HG02798 (cell line): Measurements from ENCODE around the gene ITCH.
"Not testable (repeated sequence)": the region's sequence is repeated elsewhere in the genome, so short reads cannot be mapped to it uniquely, and the experiment has no call there.

Experiments used
- ATAC-seq: cut with Tn5 transposase; IDR thresholded peaks from one replicate; pipeline ENCODE4 v1.9.1; 2021; ENCODE audit warnings: mild to moderate bottlenecking; ENCODE audit not compliant: unreplicated experiment, poor library complexity

ITCH gene

DNA sequence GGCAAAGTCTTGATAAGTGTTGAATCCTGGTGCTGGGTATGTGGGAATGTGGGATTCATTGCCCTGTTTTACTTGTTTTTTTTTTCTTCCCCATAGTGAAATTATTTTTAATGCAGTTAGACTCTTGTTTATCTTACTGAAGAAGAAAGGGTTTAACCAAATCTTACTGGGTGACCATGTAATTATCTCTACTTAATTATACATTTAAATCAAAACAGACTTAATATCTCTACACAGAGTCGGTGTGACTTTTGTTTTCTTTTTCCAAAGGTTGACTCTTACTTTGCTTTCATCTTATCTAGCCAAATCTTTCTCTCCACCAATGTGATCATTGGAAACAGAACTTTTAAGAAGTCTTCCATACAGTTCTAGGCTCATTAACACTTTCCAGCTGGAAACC is 85.4 kb downstream of the ITCH start:
- no peak for ATAC-seq

DNA sequence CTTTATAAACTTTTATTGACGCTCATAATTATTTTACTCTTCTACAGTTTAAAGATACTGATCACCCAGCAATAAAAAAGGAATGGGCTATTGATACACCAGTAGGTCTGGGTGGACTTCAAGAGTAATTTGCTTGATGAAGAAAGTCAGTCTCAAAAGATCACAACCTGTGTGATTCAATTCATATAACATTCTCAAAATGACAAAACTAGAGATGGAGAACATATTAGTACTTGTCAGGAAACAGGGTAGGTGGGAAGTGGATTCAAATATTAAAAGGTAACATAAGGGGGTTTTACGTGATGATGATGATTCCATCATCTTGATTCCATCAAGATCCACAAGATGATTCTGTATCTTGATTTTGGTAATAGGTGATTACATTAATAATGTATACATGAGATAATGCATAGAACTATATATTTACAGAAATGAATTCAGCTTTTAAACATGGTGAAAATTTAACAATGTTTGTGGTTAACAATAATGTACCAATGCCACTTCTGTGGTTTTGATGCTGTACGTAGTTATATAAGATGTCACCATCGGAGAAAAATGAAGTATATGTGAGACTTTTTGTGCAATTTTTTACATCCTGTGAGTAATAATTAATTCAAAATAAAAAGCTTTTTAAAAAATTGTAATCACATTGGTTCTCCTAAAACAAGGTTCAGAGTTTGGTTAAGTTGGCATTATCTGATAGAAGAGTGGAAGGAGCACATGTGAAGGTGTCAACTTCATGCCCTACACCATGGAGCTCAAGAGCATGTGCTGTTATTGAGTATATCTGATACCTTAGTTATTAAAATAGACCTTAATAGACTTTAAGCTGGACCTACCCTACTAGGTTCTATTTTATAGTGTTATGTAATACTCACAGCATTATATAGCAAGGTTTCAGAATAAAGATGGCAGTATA is 86.9 kb downstream of the ITCH start:
- ATAC-seq: no peak

DNA sequence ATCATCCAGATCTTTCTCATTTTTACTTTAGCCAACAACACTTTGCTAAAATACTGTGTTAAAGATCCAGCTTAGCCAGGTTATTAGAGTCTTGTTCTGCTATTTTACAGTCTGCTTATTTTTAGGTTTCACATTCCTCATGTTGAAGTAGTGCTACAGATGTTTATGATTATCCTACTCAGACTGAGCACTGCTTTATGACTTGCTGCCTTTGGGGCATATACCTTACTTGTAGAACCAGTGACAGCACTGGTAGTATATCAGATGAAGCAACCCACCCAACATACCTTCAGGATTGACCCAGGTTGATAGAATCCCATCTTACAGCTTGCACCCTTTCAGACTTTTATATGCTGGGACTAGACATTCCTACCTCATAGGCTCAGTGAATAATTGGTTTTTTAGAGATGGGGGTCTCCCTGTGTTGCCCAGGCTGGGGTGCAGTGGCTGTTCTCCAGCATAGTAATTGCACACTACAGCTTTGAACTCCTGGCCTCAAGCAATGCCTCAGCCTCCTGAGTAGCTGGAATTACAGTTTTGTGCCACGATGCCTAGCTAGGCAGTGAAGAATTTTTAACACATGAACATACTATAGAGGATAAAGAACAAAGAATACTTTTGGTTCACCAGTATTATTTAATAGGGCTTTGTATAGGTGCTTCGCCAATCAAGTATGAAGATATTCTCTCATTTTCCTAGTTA is 89.4 kb downstream of the ITCH start:
- ATAC-seq: no peak

DNA sequence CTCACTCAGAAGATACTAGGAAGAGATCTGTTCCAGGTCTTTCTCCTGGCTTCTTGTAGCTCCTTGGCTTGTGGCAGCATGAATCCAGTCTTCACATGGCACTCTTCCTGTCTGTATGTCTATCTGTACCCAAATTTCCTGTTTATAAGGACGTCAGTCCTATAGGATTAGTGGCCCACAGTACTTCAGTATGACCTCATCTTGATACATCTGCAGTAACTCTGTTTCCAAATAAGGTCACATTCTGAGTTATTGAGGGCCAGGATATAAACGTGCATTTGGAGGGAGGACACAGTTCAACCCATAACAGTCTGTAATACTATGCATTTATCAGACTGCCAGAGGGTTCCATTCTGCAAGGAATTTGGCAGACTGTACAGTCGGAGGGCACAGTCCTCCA is 95.6 kb downstream of the ITCH start:
- no peak for ATAC-seq

DNA sequence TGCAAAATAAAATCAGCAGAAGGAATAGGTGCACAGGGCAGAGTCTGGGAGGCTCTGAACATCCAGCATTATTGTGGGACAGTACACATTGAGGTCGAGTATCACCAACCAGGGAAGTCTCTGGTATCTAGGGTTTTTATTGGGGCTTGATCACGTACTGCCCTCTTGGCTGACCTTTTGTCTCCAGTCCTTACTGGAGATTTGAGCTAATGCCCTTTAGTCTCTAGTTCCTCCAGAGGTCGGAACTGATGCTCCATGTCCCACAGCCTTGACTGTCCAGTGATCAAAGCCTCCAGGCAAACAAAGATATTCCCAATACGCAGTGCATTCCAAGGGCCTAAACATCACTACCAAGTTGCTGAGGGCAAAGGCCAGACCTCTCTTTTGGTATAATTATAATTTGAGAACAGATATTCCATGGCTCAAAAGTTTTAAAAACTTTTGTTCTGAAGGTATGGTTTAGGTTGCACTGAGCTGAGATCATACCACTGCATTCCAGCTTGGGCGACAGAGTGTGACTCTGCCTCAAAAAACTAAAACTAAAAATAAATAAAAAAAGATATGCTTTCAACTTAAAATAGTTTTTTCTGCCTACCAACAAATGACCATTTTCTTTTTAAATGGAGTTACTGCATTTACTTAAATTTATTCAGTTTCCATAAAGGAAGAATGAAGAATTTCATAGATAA is 96.3 kb downstream of the ITCH start:
- no peak for ATAC-seq

DNA sequence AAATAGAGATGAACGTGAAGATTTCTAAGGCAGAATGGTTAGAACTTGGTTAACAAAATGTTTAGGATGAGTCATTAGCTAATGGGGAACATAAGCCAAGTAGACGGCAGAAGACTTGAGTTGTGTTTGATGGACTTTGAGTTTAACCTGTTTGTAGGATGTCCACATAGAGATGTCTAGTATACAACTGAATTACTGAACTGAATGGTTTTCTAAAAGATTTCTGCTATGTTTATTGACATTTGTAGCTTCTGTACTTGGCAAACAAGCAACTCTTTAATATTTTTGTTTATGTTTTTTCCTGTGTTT is 98.7 kb downstream of the ITCH start:
- ATAC-seq: no peak

DNA sequence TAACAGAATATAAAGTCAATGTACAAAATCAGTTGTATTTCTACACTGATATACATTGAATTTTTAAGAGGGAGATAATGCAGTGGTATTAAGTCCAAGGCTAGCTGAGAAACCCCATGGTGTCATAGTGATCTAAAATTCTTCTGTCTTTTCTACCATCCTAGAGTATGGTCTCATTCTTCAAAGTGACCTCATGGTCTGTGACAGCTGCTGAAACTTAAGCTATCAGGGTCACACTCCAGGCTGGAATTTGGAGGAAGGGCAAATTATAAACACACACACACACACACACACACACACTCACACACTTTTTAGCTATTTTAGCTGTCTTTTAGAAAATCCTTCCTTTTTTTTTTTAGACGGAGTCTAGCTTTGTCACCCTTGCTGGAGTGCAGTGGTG is 105.9 kb downstream of the ITCH start:
- no peak for ATAC-seq

DNA sequence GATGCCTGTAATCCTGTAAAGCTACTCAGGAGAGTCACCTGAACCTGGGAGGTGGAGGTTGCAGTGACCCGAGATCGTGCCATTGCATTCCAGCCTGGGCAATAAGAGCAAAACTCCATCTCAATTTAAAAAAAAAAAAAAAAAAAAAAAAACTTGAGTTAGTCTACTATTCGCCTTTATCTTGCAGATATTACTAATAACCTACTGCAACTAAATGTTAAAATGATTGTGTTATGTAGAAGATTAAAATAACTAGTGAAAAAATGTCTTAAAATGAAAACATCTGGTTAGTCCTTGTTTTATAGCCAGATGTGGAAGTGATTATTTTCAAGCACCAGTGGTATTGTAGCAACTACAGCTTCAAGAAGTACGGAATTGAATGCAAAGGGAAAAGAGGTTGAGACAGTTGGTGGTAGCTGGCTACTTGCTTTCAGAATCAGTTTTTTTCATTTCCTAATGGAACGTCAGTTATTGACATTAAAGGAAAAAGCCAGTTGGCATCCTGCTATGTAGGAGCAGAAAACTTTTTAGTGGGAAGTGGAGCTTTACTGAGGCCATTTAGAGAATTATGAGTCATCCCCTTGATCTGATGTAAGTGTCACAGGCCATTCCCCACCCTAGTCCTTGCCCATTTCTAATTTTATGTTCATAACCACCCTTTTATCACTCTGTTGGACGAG is 109.3 kb downstream of the ITCH start:
- ATAC-seq: no peak

DNA sequence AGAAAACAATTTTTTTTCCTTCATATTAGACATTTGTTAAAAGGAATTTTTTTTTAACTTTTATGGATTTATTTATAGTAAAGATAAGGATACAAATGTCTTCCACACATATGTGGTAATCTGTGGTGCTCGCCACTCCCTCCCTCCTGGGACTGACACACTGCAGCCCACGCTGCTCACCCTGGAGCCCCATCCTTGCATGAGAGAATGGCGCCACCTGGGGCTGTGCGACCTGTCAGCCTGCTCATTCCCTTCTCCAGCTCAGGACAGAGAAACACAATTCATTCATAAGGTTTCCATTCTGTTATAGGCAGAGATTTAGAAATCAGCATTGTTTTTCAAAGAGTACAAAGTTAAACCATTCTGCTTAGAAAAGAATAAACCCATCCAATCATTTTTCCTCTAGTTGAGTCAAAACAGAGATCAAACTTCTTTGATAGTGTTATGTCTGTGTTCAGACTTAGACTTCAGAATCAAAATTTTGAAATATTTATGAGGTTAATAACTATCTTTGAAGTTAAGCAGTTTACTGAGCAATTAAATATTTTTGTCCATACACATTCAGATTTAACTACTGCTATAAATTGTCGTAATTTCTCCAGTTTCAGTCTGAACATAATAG is 110.3 kb downstream of the ITCH start:
- ATAC-seq: no peak

DNA sequence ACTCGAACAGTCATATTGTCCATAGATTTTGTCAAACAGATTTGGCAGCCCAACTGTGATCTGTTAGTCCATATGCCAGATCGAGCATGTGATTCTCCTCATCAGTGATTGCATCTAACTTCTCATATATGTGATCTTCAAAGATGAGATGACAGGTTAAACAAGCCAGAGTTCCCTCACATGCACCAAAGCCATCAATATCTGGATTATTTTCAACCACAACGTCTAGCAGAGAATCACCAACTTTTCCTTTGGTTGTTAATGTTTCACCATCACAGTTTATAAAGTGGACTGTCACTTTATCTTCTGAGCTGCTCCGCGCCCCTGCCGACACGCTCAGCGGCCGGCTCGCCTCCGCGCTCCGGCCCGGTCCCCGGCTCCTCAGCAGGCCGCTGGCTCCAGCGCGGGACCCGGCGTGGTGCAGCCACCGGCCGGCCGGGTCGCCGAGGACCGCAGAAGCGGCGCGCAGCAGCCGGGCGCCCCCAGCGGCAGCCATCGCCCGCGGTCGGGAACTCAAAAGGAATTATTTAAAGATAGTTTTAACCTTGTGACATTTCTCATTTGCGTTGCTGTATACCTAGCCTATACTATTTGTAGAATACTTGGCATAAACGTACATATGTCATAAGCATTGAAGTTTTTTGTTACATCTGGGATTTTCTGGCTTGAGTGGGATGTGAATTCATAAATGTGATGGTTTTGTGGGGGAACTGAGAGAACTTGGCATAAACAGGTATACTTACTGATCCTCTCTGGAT is 113.1 kb downstream of the ITCH start:
- peak; percentile 53 for ATAC-seq

DNA sequence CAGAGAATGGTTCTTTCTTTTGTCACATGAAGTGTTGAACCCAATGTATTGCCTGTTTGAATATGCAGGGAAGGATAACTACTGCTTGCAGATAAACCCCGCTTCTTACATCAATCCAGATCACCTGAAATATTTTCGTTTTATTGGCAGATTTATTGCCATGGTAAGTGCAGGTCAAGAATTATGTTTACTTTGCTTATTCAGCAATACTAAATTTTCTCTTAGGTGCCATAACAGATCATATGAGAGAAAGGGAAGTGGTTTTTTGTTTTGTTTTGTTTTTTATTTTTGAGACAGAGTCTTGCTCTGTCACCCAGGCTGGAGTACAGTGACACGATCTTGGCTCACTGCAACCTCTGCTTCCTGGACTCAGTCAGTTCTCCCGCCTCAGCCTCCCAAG is 116.6 kb downstream of the ITCH start:
- ATAC-seq: no peak

DNA sequence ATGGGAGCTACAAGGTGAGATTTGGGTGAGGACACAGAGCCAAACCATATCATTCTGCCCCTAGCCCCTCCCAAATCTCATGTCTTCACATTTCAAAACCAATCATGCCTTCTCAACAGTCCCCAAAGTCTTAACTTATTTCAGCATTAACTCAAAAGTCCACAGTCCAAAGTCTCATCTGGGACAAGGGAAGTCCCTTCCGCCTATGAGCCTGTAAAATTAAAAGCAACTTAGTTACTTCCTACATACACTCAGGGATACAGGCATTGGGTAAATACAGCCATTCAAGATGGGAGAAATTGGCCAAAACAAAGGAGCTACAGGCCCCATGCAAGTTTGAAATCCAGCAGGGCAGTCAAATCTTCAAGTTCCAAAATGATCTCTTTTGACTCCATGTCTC is 119.1 kb downstream of the ITCH start:
- ATAC-seq: not testable (repeated sequence)

DNA sequence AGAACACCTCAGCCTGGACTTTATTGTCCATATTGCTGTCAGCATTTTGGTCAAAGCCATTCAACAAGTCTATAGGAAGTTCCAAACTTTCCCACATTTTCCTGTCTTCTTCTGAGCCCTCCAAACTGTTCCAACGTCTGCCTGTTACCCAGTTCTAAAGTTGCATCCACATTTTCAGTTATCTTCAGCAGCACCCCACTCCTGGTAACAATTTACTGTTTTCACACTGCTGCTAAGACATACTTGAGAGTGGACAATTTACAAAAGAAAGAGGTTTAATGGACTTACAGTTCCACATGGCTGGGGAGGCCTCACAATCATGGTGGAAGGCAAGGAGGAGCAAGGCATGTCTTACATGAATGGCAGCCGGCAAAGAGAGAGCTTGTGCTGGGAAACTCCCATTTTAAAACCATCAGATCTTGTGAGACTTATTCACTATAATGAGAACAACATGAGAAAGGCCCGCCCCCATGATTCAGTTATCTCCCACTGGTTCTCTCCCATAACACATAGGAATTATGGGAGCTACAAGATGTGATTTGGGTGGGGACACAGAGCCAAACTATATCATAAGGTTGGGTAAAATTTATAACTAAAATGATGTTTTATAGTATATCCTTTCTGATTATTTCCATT is 120.6 kb downstream of the ITCH start:
- ATAC-seq: not testable (repeated sequence)

DNA sequence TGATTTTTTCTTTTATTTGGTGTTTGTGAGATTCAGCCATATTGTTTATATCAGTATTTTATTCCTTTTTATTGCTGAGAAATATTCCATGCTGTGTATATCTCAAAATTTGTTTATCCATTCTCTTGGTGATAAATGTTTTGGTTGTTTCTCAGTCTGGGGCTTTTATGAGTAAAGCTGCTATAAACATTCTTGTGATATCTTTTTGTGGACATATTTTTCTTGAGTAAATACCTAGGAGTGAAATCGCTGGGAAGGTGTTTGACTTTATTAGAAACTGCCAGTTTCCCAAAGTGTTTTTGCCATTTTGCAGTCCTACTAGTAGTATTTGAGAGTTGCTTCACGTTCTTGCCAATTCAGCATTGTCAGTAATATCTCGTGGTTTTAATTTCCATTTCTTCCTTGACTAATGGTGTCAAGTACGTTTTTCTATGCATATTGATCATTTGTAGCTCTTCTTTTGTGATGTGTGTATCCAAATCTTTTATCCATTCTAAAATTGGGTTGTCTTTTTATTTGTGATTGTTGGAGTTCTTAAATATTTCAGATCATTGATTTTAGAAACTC is 122.1 kb downstream of the ITCH start:
- no peak for ATAC-seq

DNA sequence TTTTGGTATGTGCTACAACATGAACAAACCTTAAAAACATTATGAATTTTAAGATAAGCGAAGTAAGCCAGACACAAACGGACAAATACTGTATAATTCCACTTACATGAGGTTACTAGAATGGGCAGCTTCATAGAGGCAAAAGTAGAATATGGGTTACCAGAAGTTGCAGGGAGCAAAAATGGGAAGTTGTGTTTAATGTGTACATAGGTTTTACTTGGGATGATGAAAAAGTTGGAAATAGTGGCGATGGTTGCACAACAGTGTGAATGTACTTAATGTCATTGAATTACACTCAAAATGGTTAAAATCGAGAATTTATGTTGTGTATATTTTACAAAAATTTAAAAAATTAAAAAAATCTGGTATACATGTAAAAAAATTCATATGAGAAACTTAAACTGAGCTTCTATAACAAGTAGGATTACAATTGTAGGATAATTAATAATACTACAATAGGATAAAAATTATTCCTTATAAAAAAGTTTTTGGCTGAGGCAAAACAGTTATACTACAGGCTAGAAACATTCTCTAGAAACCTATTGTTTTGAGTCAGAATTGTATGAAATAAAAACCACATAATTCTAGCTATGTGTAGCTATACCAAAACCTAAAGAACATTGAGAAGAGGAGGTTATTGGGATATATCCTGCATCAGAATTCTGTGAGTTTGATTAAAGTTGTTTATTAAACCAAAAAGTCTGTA is 128.3 kb downstream of the ITCH start:
- ATAC-seq: no peak

DNA sequence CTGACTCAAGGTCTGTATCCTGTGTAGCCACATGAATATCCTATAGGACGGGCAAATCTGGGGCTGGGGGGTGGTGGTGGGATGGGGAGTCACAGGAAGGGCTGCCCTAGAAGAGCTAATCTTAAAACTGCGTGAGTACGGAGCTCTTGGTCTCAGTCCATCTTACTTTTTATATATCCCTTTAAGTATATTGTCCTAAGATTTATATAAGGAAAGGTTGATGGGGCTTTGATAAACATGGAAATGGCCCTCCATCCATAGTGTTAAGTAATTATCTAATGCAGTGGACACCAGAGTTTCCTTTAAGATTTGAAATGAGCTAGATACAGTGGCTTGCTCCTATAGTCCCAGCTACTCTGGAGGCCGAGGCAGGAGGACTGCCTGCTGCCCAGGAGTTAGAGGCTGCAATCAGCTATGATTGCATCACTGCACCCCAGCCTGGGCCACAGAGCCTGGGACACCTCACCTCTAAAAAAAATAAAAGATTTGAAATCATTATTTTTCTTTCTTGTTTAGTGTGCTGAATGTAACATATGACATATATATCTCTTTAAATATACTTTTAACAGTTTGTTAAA is 128.9 kb downstream of the ITCH start:
- ATAC-seq: no peak

DNA sequence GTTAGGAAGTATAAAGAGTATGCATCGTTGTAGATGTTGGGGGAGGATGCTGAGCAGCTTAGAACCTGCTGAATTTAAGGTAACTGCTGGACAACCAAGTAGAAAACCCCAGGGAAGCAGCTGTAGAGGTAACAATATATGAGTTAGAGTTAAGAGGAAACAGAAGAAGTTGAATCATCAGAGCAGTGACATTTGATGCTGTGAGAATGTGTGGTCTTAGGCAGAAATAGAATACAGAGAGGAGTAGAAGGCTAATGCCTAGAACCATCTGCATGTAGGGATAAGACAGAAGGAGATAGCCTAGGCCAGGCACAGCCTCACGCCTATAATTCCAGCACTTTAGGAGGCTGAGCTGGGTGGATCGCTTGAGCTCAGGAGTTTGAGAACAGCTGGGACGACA is 130.6 kb downstream of the ITCH start:
- ATAC-seq: no peak

DNA sequence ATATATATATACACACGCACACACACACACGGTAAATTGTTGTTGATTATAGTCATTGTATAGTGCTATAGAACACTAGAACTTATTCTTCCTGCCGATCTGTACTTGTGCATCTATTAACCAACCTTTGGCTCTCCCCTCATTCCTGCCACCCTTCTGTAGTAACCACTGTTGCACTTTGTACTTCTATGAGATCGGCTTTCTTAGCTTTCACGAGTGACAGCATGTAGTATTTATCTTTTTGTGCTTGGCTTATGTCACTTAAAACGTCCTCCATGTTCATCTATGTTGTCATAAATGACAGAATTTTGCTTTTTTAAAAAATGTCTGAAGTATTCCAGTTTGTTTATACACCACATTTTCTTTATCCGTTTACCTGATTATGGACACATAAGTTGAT is 132.2 kb downstream of the ITCH start:
- no peak for ATAC-seq
